Naive thymus-derived CD4-positive, alpha-beta T cell (primary cell): Measurements from ENCODE around the gene ARHGAP5. TPM values are rescaled to one million over a fixed set of nuclear protein-coding genes. Genes with fewer than 3 reads are reported as not detected.

Experiments
- polyA plus RNA-seq, 2 donors: library from polyadenylated mRNA; unstranded; fragments of 300-500 nt; fragmentation: Illumina TruSeq; gene quantifications; one replicate each; pipeline ENCODE4 v1.2.3, GENCODE V29; 2021
- total RNA-seq, 6 experiments: library from RNA in 5 of 6; stranded (reverse) in 5 of 6; gene quantifications; 1 replicate in 5 of 6; 2 replicates in 1 of 6; pipeline ENCODE4 v1.2.3 and lab custom pipeline; 2021 to 2026

ARHGAP5 gene
- total and polyA plus RNA-seq, 7 experiments from 2014 or later, result 26.6 to 98.2 (median 51.4) TPM

Other genes starting within 250 kb of the ARHGAP5 start
- gene RNU6-7, start 124.7 kb downstream of the ARHGAP5 start, total RNA-seq, result not detected
- gene RNU6-7, start 124.7 kb downstream of the ARHGAP5 start, polyA plus RNA-seq, result not detected
- gene RNU6-8, start 126.0 kb downstream of the ARHGAP5 start, total RNA-seq, result not detected
- not detected for gene RNU6-8, start 126.0 kb downstream of the ARHGAP5 start, polyA plus RNA-seq